A549 treated with AZD9567 at 1 μM for 4 hours (cell line): ENCODE measurements around the gene WDR93. TPM values are rescaled to one million over a fixed set of nuclear protein-coding genes. Genes with fewer than 3 reads are reported as not detected.

Source experiments
- total RNA-seq: library from RNA; stranded (reverse); fragments of 200-300 nt; extraction: Qiagen RNA extraction; gene quantifications from 5 replicates; pipeline ENCODE4 v1.2.3, GENCODE V29; 2022; ENCODE audit not compliant: insufficient read depth

WDR93 gene
- 0.09 to 0.22 TPM (median 0.13 TPM) in 4 of 5 replicates, not detected in the other for total RNA-seq

GRCh38 chr15:89690276-89691218 lies at the start of gene WDR93, which contains the start of gene PEX11A:
Gene WDR93, plus strand, starts transcription at chr15:89690811. Its CDS starts 10,936 bp downstream, at chr15:89701747.
Gene PEX11A, minus strand, starts transcription at chr15:89690754. Its CDS starts 122 bp downstream, at chr15:89690632.

GRCh38 chr15:89654847-89655805 lies 35.5 kb upstream of the WDR93 start, which contains the start of gene KIF7:
Gene KIF7, minus strand, starts transcription at chr15:89655467. Its CDS starts 2,537 bp downstream, at chr15:89652930.

DNA sequence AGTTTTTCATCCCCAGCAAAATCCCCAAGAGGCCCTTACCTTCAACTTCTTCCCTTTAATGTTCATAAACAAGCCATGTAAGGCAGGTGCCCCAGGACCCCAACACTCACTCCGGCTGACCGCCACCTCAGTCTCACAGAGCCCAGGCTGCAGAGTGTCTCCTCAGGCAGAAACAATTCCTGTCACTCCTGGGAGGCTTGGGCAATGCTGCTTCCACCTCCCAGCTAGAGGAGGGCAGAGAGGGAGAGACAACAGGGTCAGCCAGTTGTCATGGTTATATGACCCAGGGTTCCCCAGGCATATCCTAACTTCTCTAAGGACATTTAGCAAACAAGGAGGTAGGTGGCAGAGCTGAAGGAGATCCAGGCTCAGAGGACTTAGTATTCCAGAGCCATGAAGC lies 11.4 kb upstream of the WDR93 start, which contains the start of gene PLIN1:
TSS of gene PLIN1 (minus strand) at position 156 of the 400 bp plus-strand sequence. CDS start 1,878 bp downstream, outside the sequence.

DNA sequence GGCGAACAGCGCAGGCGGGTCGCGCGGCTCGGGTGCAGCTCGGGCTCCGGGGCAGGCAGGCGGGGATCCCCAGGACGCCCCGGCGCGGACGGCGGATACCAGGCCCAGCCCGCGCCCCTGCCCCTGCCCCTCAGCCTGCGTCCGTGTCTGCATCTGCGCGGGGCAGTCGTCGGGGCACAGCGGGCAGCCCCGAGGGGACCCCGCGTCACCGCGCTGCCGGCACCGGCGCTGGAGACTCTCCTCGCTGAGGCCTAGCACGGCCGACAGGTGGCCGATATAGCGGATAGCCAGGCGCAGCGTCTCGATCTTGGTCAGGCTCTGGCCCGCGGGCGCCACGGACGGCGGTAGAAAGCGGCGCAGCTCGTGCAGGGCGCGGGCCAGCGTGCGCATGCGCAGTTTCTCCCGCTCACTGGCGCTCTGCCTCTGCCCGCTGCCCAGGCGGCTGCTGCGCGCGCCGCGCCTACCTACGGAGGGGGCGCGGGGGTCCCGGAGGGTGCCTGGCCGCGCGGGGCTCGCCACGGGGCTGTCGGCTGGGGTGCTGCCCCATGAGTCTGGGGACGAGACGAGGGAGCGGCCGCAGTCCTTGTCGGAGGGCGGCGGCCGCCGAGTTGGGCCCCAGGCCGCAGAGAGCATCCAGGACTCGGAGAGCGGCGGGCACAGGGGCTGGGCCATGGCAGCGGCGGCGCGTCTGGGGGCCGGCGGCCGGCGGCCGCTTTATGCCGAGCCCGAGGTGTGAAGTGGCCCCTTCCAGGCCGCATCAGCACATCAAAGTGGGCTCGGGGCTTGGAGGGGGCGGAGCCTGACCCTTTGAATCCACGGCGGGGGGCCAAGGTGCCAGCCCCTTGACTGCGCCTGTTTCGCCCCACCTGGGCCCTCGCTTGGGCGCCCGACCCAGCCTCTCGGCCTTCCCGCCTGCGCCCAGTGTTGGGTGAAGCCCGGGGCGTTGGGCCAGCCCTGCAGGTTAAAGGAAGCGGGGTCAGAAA lies 60.2 kb downstream of the WDR93 start, which contains the start of gene MESP1:
TSS of gene MESP1 (minus strand) at position 690 of the 983 bp plus-strand sequence. CDS start at position 672, 18 bp downstream.

DNA sequence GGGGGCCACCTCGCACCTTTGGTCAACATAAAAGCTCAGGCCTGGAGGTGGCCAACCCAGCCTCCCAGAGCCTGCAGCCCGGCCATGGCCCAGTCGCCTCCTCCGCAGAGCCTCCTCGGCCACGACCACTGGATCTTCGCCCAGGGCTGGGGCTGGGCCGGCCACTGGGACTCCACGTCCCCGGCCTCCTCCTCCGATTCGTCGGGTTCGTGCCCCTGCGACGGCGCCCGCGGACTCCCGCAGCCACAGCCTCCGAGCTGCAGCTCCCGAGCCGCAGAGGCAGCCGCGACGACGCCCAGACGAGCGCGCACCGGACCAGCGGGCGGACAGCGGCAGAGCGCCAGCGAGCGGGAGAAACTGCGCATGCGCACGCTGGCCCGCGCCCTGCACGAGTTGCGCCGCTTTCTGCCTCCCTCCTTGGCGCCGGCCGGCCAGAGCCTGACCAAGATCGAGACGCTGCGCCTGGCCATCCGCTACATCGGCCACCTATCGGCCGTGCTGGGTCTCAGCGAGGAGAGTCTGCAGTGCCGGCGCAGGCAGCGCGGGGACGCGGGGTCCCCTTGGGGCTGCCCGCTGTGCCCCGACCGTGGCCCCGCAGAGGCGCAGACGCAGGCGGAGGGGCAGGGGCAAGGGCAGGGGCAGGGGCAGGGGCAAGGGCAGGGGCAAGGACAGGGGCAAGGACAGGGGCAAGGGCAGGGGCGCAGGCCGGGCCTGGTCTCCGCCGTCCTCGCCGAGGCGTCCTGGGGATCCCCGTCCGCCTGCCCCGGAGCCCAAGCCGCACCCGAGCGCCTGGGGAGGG lies 85.9 kb downstream of the WDR93 start, which contains the start of gene MESP2:
TSS of gene MESP2 (plus strand) at position 59 of the 799 bp plus-strand sequence. CDS start at position 85, 26 bp downstream.

Other genes with a start within 250 kb of the WDR93 start
- 33.6 to 48.8 TPM (median 40.5 TPM) in 5 replicates for gene RHCG, start 194.2 kb upstream of the WDR93 start, total RNA-seq
- gene TICRR, start 115.3 kb upstream of the WDR93 start, total RNA-seq, result 12.1 to 14.2 TPM (median 12.5 TPM) in 5 replicates
- 1.8 to 4.2 TPM (median 4.1 TPM) in 5 replicates for gene KIF7, start 35.3 kb upstream of the WDR93 start, total RNA-seq
- gene PLIN1, start 11.4 kb upstream of the WDR93 start, total RNA-seq, result 0.08 to 0.20 TPM (median 0.10 TPM) in 4 of 5 replicates, not detected in the other
- 5.0 to 7.9 TPM (median 6.7 TPM) in 5 replicates for gene PEX11A, start 57 bp upstream of the WDR93 start, total RNA-seq
- 4.7 to 6.2 TPM (median 5.5 TPM) in 4 of 5 replicates, not detected in the other for gene MESP1, start 60.4 kb downstream of the WDR93 start, total RNA-seq
- gene MESP2, start 85.5 kb downstream of the WDR93 start, total RNA-seq, result 0.28 to 0.50 TPM (median 0.38 TPM) in 4 of 5 replicates, not detected in the other
- gene ANPEP, start 124.0 kb downstream of the WDR93 start, total RNA-seq, result 46.9 to 63.8 TPM (median 50.8 TPM) in 5 replicates
- 35.1 to 59.3 TPM (median 40.9 TPM) in 5 replicates for gene AP3S2, start 203.2 kb downstream of the WDR93 start, total RNA-seq
- 10.1 to 15.8 TPM (median 12.0 TPM) in 5 replicates for gene ARPIN, start 222.1 kb downstream of the WDR93 start, total RNA-seq